HCT116 (cell line): ENCODE data around the gene ATG10. TPM values are rescaled to one million over a fixed set of nuclear protein-coding genes. Genes with fewer than 3 reads are reported as not detected.

Experiments used
- ATAC-seq: fragments of 200-7000 bp; cut with Tn5 transposase; 2 replicates; pipeline ENCODE4 v1.9.1; 2020; ENCODE audit warnings: mild to moderate bottlenecking, moderate library complexity
- BruUV-seq: library from RNA; stranded (reverse); fragments of 400-500 nt; replicated peaks from 2 replicates; lab custom pipeline; 2021; lab: Mats Ljungman, UMichigan
- CTCF ChIA-PET: fragments of 300-600 bp; sonication (Branson Sonifier 250); formaldehyde crosslinking; loops from one replicate; lab custom pipeline; 2021; ENCODE audit warnings: antibody characterized with exemption; lab: Charles Lee
- POLR2A ChIA-PET: fragments of 300-600, 350-600 bp; sonication (Branson Sonifier 250); formaldehyde crosslinking; loops from one replicate; lab custom pipeline; 2021; ENCODE audit warnings: antibody characterized with exemption; lab: Charles Lee
- RAD21 ChIA-PET, 2 experiments: fragments of 300-600 bp; sonication (Branson Sonifier 250); formaldehyde crosslinking; loops; one replicate each; lab custom pipeline; 2023; ENCODE audit warnings: low total read pairs in 2 of 2; ENCODE audit not compliant: uncharacterized antibody in 2 of 2, unreplicated experiment in 2 of 2, low non-redundant PET in 1 of 2; lab: Charles Lee
- DNase-seq: peaks from one replicate; pipeline ENCODE4 v3.0.0-alpha.2; 2010; ENCODE audit warnings: low read depth, low spot score
- H2AFZ ChIP-seq: fragments of 200-600 bp; shearing (Covaris generic), sonication (generic); 2 replicates; pipeline ENCODE4 v1.6.1; 2017; ENCODE audit warnings: low read depth, mixed run types, mixed read lengths, antibody characterized with exemption, low read length; ENCODE audit not compliant: poor library complexity, severe bottlenecking
- H3K27ac ChIP-seq: 2 replicates; pipeline ENCODE4 v1.5.1; 2012; ENCODE audit warnings: low read depth, low read length
- H3K27me3 ChIP-seq: fragments of 200-600 bp; sonication (generic); 2 replicates; pipeline ENCODE4 v1.6.1; 2016; ENCODE audit warnings: mixed run types, low read length, mixed read lengths; ENCODE audit not compliant: insufficient read depth
- H3K36me3 ChIP-seq, 2 experiments: fragments of 200-500 bp in 1 of 2; fragments of 200-600 bp in 1 of 2; sonication (Bioruptor generic) in 1 of 2; sonication (generic) in 1 of 2; 2 replicates each; pipeline versions ENCODE4 v1.5.1 to v1.6.1; 2014 to 2016; ENCODE audit warnings: low read length in 2 of 2, inconsistent platforms in 1 of 2, mixed read lengths in 1 of 2, mixed run types in 1 of 2; ENCODE audit not compliant: insufficient read depth in 2 of 2, control insufficient read depth in 1 of 2
- H3K4me1 ChIP-seq, 2 experiments: fragments of 200-600 bp in 1 of 2; sonication (generic) in 1 of 2; 2 replicates each; pipeline versions ENCODE4 v1.5.1 to v1.6.1; 2012 to 2017; ENCODE audit warnings: low read length in 2 of 2, inconsistent platforms in 1 of 2, mild to moderate bottlenecking in 1 of 2, mixed read lengths in 1 of 2, mixed run types in 1 of 2, moderate library complexity in 1 of 2; ENCODE audit not compliant: insufficient read depth in 2 of 2, control insufficient read depth in 1 of 2
- H3K4me2 ChIP-seq: fragments of 200-600 bp; sonication (generic); 2 replicates; pipeline ENCODE4 v1.6.1; 2017; ENCODE audit warnings: mixed run types, low read length, mixed read lengths
- H3K4me3 ChIP-seq, 2 experiments: fragments of 200-600 bp in 1 of 2; sonication (generic) in 1 of 2; replicated peaks in 1 of 2; 2 replicates each; pipeline ENCODE4 v1.5.1; 2011 to 2016; ENCODE audit warnings: low read length in 2 of 2, control low read depth in 1 of 2, low read depth in 1 of 2, mild to moderate bottlenecking in 1 of 2, mixed read lengths in 1 of 2, mixed run types in 1 of 2
- H3K79me2 ChIP-seq: fragments of 200-600 bp; sonication (generic); 2 replicates; pipeline ENCODE4 v1.6.1; 2017; ENCODE audit warnings: mild to moderate bottlenecking, mixed run types, low read length, moderate library complexity, mixed read lengths; ENCODE audit not compliant: insufficient read depth
- H3K9ac ChIP-seq: fragments of 200-600 bp; sonication (generic); 2 replicates; pipeline ENCODE4 v1.6.1; 2016; ENCODE audit warnings: low read length, mixed read lengths
- H3K9me2 ChIP-seq: fragments of 200-600 bp; sonication (generic), shearing (Covaris generic); 2 replicates; pipeline ENCODE4 v1.6.1; 2017; ENCODE audit warnings: mixed run types, mild to moderate bottlenecking, moderate library complexity; ENCODE audit not compliant: insufficient read depth
- H3K9me3 ChIP-seq, 2 experiments: fragments of 200-500 bp in 1 of 2; fragments of 200-600 bp in 1 of 2; sonication (Bioruptor generic) in 1 of 2; sonication (generic) in 1 of 2; 2 replicates each; pipeline ENCODE4 v1.6.1; 2014 to 2017; ENCODE audit warnings: low read length in 2 of 2, mixed read lengths in 2 of 2, inconsistent platforms in 1 of 2, low read depth in 1 of 2, mild to moderate bottlenecking in 1 of 2, mixed run types in 1 of 2, moderate library complexity in 1 of 2; ENCODE audit not compliant: control insufficient read depth in 1 of 2, insufficient read depth in 1 of 2
- H4K20me1 ChIP-seq: fragments of 200-600 bp; sonication (generic), shearing (Covaris generic); 2 replicates; pipeline ENCODE4 v1.6.1; 2017; ENCODE audit warnings: mixed run types, mild to moderate bottlenecking, moderate library complexity; ENCODE audit not compliant: insufficient read depth
- CBX3 ChIP-seq: IDR thresholded peaks from 2 replicates; pipeline ENCODE4 v1.6.1; 2012; ENCODE audit warnings: low read depth
- CEBPB ChIP-seq: IDR thresholded peaks from 2 replicates; pipeline ENCODE4 v1.6.1; 2012; ENCODE audit warnings: low read depth
- EGR1 ChIP-seq: IDR thresholded peaks from 2 replicates; pipeline ENCODE4 v1.6.1; 2012; ENCODE audit warnings: low read depth
- ELF1 ChIP-seq: IDR thresholded peaks from 2 replicates; pipeline ENCODE4 v1.6.1; 2012; ENCODE audit warnings: low read depth, borderline replicate concordance
- EZH2 ChIP-seq: fragments of 200-600 bp; sonication (generic); IDR thresholded peaks from 2 replicates; pipeline ENCODE4 v1.6.1; 2017; ENCODE audit warnings: antibody characterized with exemption, mixed run types
- EZH2phosphoT487 ChIP-seq: fragments of 200-600 bp; IDR thresholded peaks from 2 replicates; pipeline ENCODE4 v1.6.1; 2018; ENCODE audit warnings: antibody characterized with exemption, borderline replicate concordance
- FOSL1 ChIP-seq: IDR thresholded peaks from 2 replicates; pipeline ENCODE4 v1.6.1; 2012; ENCODE audit warnings: low read depth
- JUND ChIP-seq: IDR thresholded peaks from 2 replicates; pipeline ENCODE4 v1.6.1; 2012
- POLR2A ChIP-seq: IDR thresholded peaks from 2 replicates; pipeline ENCODE4 v1.7.0; 2011; ENCODE audit warnings: borderline replicate concordance; ENCODE audit not compliant: insufficient read depth, insufficient read length; ENCODE audit errors: extremely low read depth
- RAD21 ChIP-seq: IDR thresholded peaks from 2 replicates; pipeline ENCODE4 v1.6.1; 2012; ENCODE audit warnings: low read depth, mild to moderate bottlenecking
- SIN3A ChIP-seq: IDR thresholded peaks from 2 replicates; pipeline ENCODE4 v1.6.1; 2012; ENCODE audit warnings: low read depth
- SP1 ChIP-seq: IDR thresholded peaks from 2 replicates; pipeline ENCODE4 v1.6.1; 2012; ENCODE audit warnings: low read depth
- TCF7L2 ChIP-seq: IDR thresholded peaks from 2 replicates; pipeline ENCODE4 v1.7.0; 2011; ENCODE audit warnings: borderline replicate concordance, inconsistent platforms; ENCODE audit not compliant: insufficient read depth, insufficient read length; ENCODE audit errors: extremely low read depth
- ZFX ChIP-seq: fragments of 450-650 bp; IDR thresholded peaks from 2 replicates; pipeline ENCODE4 v1.6.1; 2017
- ZNF274 ChIP-seq: fragments of 200-500 bp; sonication (Bioruptor generic); IDR thresholded peaks from 2 replicates; pipeline ENCODE4 v1.6.1; 2014; ENCODE audit warnings: mild to moderate bottlenecking, low read depth, low read length, inconsistent platforms
- intact Hi-C: fragments of 100-400 bp; cut with micrococcal nuclease; formaldehyde crosslinking; loops from 2 replicates; pipeline ENCODE4 v1.10.0; 2022
- total RNA-seq: library from RNA; stranded (reverse); gene quantifications from one replicate; pipeline ENCODE4 v1.2.1, GENCODE V29; 2021; ENCODE audit not compliant: unreplicated experiment
- TF ChIP-seq, protein P1 (sequence below): IDR thresholded peaks from 2 replicates; pipeline ENCODE4 v1.6.1; 2012
- TF ChIP-seq, protein P2 (sequence below), 3 experiments: fragments of 200-600 bp in 1 of 3; sonication (generic) in 1 of 3; IDR thresholded peaks in 2 of 3; conservative IDR thresholded peaks in 1 of 3; 2 replicates each; pipeline ENCODE4 v1.5.1; 2012 to 2017; ENCODE audit warnings: low read depth in 2 of 3, low read length in 2 of 3, antibody characterized with exemption in 1 of 3, borderline replicate concordance in 1 of 3, control low read depth in 1 of 3, mild to moderate bottlenecking in 1 of 3, mixed read lengths in 1 of 3, mixed run types in 1 of 3, moderate library complexity in 1 of 3; ENCODE audit not compliant: insufficient read depth in 1 of 3
- TF ChIP-seq, protein P3 (sequence below): IDR thresholded peaks from 2 replicates; pipeline ENCODE4 v1.6.1; 2012
- TF ChIP-seq, protein P4 (sequence below): IDR thresholded peaks from 2 replicates; pipeline ENCODE4 v1.6.1; 2012; ENCODE audit warnings: low read depth

ATG10 gene
- total RNA-seq, 1 experiment from 2014 or later, result 9.4 TPM

DNA sequence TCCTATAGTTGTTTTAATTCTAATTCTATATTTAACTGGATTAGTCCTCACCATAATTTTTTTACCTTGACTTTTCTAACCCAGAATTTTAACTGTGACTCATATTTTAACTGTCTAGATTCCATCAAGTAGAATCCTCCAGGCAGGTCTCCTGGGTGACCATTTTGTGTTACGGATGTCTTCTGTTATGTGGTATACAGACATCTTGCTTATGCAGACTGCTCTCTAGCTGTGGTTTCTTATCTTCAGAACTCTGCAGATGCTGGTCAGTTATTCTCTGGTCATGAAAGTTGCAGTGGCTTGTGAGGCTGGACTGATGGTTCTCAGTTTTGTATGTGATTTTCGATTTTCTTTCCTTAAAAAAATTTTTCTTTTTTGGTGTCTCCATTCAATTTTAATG lies 139.4 kb downstream of the ATG10 start:
- RAD21 ChIA-PET, result no interaction called here
- ATAC-seq, result no peak
- TF ChIP-seq CEBPB (no peak), SIN3A (no peak), ELF1 (no peak), EZH2 (no peak), ZFX (no peak), EZH2phosphoT487 (no peak), RAD21 (no peak), ZNF274 (no peak), CBX3 (no peak), SP1 (no peak), TCF7L2 (no peak), POLR2A (no peak), FOSL1 (no peak), EGR1 (no peak), JUND (no peak)
- TF ChIP-seq, protein P1, sequence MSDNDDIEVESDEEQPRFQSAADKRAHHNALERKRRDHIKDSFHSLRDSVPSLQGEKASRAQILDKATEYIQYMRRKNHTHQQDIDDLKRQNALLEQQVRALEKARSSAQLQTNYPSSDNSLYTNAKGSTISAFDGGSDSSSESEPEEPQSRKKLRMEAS, result no peak
- TF ChIP-seq, protein P2, sequence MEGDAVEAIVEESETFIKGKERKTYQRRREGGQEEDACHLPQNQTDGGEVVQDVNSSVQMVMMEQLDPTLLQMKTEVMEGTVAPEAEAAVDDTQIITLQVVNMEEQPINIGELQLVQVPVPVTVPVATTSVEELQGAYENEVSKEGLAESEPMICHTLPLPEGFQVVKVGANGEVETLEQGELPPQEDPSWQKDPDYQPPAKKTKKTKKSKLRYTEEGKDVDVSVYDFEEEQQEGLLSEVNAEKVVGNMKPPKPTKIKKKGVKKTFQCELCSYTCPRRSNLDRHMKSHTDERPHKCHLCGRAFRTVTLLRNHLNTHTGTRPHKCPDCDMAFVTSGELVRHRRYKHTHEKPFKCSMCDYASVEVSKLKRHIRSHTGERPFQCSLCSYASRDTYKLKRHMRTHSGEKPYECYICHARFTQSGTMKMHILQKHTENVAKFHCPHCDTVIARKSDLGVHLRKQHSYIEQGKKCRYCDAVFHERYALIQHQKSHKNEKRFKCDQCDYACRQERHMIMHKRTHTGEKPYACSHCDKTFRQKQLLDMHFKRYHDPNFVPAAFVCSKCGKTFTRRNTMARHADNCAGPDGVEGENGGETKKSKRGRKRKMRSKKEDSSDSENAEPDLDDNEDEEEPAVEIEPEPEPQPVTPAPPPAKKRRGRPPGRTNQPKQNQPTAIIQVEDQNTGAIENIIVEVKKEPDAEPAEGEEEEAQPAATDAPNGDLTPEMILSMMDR (IDR thresholded peaks at IDR 0.05 in 2 of 3, conservative IDR thresholded peaks at IDR 0.05 in 1 of 3; ENCODE audit: borderline replicate concordance in 1 of 3, insufficient read depth in 1 of 3, low read depth in 2 of 3, low read length in 2 of 3), result no peak
- TF ChIP-seq, protein P3, sequence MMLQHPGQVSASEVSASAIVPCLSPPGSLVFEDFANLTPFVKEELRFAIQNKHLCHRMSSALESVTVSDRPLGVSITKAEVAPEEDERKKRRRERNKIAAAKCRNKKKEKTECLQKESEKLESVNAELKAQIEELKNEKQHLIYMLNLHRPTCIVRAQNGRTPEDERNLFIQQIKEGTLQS, result no peak
- TF ChIP-seq, protein P4, sequence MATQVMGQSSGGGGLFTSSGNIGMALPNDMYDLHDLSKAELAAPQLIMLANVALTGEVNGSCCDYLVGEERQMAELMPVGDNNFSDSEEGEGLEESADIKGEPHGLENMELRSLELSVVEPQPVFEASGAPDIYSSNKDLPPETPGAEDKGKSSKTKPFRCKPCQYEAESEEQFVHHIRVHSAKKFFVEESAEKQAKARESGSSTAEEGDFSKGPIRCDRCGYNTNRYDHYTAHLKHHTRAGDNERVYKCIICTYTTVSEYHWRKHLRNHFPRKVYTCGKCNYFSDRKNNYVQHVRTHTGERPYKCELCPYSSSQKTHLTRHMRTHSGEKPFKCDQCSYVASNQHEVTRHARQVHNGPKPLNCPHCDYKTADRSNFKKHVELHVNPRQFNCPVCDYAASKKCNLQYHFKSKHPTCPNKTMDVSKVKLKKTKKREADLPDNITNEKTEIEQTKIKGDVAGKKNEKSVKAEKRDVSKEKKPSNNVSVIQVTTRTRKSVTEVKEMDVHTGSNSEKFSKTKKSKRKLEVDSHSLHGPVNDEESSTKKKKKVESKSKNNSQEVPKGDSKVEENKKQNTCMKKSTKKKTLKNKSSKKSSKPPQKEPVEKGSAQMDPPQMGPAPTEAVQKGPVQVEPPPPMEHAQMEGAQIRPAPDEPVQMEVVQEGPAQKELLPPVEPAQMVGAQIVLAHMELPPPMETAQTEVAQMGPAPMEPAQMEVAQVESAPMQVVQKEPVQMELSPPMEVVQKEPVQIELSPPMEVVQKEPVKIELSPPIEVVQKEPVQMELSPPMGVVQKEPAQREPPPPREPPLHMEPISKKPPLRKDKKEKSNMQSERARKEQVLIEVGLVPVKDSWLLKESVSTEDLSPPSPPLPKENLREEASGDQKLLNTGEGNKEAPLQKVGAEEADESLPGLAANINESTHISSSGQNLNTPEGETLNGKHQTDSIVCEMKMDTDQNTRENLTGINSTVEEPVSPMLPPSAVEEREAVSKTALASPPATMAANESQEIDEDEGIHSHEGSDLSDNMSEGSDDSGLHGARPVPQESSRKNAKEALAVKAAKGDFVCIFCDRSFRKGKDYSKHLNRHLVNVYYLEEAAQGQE, result no peak

More for the DNA sequence above, 139.4 kb downstream of the ATG10 start:
- H3K9ac ChIP-seq, result no peak overlapping the region
- H3K27ac ChIP-seq, result no peak overlapping the region
- intact Hi-C loops, result no loop called here
- no peaks in the 10 kb centered on the region for H3K9me2 ChIP-seq
- CTCF ChIA-PET, result no interaction called here
- no peaks in the 10 kb centered on the region for H3K36me3 ChIP-seq
- H2AFZ ChIP-seq, result no peak overlapping the region
- no TSS peak for BruUV-seq
- no peak for DNase-seq
- H3K79me2 ChIP-seq, result no peaks in the 10 kb centered on the region
- no peaks in the 10 kb centered on the region for H4K20me1 ChIP-seq
- H3K27me3 ChIP-seq, result no peaks in the 10 kb centered on the region
- no peak overlapping the region for H3K4me3 ChIP-seq
- H3K4me1 ChIP-seq, result no peaks in the 10 kb centered on the region
- no peak overlapping the region for H3K4me2 ChIP-seq
- POLR2A ChIA-PET, result no interaction called here
- no peaks in the 10 kb centered on the region for H3K9me3 ChIP-seq
